Renal pelvis (tissue), 4 donors: ENCODE measurements around the gene CD300LF. TPM values are rescaled to one million over a fixed set of nuclear protein-coding genes. Genes with fewer than 3 reads are reported as not detected.

Source experiments
- DNase-seq: peaks from one replicate; pipeline ENCODE4 v3.0.0-alpha.2; 2013
- polyA plus RNA-seq, 3 donors: library from polyadenylated mRNA; unstranded; fragments of 120-200 nt; gene quantifications; one replicate each; pipeline ENCODE4 v1.2.1, GENCODE V29; 2013; ENCODE audit not compliant: insufficient read length in 3 of 3

Gene CD300LF
- polyA plus RNA-seq, 3 donors, result 0.19 to 0.24 (median 0.23) TPM

GRCh38 chr17:74644419-74644818, 68.3 kb downstream of the CD300LF start:
- DNase-seq, result no peak

Other genes with a start within 250 kb of the CD300LF start
- 1 to 10 TPM; 1.5 TPM for gene CD300A, start 246.3 kb downstream of the CD300LF start, polyA plus RNA-seq
- under 1 TPM in 2 of 3 donors, not detected in 1; 0.17 to 0.24 TPM for gene CD300LB, start 181.4 kb downstream of the CD300LF start, polyA plus RNA-seq
- under 1 TPM; 0.56 to 0.68 (median 0.59) TPM for gene CD300C, start 166.8 kb downstream of the CD300LF start, polyA plus RNA-seq
- not detected for gene CD300H, start 145.4 kb downstream of the CD300LF start, polyA plus RNA-seq
- under 1 TPM in 1 of 3 donors, not detected in 2; 0.18 TPM for gene CD300LD, start 120.6 kb downstream of the CD300LF start, polyA plus RNA-seq
- gene CD300E, start 89.2 kb downstream of the CD300LF start, polyA plus RNA-seq, result under 1 TPM; 0.11 to 0.22 (median 0.13) TPM
- gene RAB37, start 24.3 kb upstream of the CD300LF start, polyA plus RNA-seq, result 1 to 10 TPM; 5.3 to 6.8 (median 5.9) TPM
- gene NHERF1, start 35.7 kb upstream of the CD300LF start, polyA plus RNA-seq, result 100 to 1,000 TPM; 194 to 219 (median 196) TPM
- gene NAT9, start 63.4 kb upstream of the CD300LF start, polyA plus RNA-seq, result 10 to 100 TPM; 45.1 to 54.0 (median 54.0) TPM
- gene GRIN2C, start 147.0 kb upstream of the CD300LF start, polyA plus RNA-seq, result under 1 TPM; 0.16 to 0.36 (median 0.24) TPM
- gene FDXR, start 160.1 kb upstream of the CD300LF start, polyA plus RNA-seq, result 10 to 100 TPM in 2 of 3 donors, 1 to 10 TPM in 1; 9.1 to 12.0 (median 10.0) TPM
- gene FADS6, start 180.7 kb upstream of the CD300LF start, polyA plus RNA-seq, result under 1 TPM; 0.53 to 0.83 (median 0.68) TPM
- gene USH1G, start 210.3 kb upstream of the CD300LF start, polyA plus RNA-seq, result 1 to 10 TPM in 2 of 3 donors, under 1 TPM in 1; 0.77 to 1.1 (median 1.1) TPM
- gene OTOP2, start 211.3 kb upstream of the CD300LF start, polyA plus RNA-seq, result not detected
- gene OTOP3, start 223.0 kb upstream of the CD300LF start, polyA plus RNA-seq, result not detected